ENCODE measurements around the gene SCAF1.

DNA sequence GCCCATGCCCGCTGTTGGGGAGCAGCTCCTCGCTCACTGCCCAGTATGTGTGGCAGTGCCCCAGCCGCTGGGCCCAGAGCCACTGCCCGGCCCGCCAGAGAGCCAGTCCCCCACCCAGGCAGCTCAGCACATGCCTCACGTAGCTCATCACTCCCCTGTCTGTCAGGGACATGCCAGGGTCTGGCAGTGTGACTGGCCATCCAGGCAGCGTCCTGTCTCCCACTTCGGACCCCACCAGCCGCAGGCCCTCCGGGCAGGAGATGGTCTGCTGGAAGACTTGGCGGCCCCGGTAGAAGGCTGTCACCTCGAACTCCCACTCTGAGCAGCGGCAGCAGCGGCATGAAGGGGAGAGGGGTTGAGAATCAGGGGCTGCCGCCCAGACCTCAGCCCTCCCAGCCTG, 20.0 kb downstream of the SCAF1 start:
- TF ChIP-seq, protein P1, sequence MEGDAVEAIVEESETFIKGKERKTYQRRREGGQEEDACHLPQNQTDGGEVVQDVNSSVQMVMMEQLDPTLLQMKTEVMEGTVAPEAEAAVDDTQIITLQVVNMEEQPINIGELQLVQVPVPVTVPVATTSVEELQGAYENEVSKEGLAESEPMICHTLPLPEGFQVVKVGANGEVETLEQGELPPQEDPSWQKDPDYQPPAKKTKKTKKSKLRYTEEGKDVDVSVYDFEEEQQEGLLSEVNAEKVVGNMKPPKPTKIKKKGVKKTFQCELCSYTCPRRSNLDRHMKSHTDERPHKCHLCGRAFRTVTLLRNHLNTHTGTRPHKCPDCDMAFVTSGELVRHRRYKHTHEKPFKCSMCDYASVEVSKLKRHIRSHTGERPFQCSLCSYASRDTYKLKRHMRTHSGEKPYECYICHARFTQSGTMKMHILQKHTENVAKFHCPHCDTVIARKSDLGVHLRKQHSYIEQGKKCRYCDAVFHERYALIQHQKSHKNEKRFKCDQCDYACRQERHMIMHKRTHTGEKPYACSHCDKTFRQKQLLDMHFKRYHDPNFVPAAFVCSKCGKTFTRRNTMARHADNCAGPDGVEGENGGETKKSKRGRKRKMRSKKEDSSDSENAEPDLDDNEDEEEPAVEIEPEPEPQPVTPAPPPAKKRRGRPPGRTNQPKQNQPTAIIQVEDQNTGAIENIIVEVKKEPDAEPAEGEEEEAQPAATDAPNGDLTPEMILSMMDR (conservative IDR thresholded peaks at IDR 0.05; ENCODE audit: low read depth, low read length): no peak
- TF ChIP-seq EZH2phosphoT487 (IDR thresholded peaks at IDR 0.05; ENCODE audit: borderline replicate concordance, low read length) (no peak), EZH2 (IDR thresholded peaks at IDR 0.05; ENCODE audit: low read length, unreplicated experiment) (no peak)

All from PC-3 (cell line).